Ascending aorta (tissue), 2 donors: ENCODE measurements around the gene RREB1. TPM values are rescaled to one million over a fixed set of nuclear protein-coding genes. Genes with fewer than 3 reads are reported as not detected.
A peak's percentile ranks its signal among the peaks of the same experiment; 100 is the strongest.

Source experiments
- DNase-seq, 2 donors: peaks; one replicate each; pipeline ENCODE4 v3.0.0-alpha.2; 2019; ENCODE audit warnings: low spot score in 2 of 2
- H3K27ac ChIP-seq, 2 donors: fragments of 200-600 bp; sonication (generic); one replicate each; pipeline ENCODE4 v1.5.1; 2016 to 2017; ENCODE audit warnings: mild to moderate bottlenecking in 1 of 2
- H3K27me3 ChIP-seq: fragments of 200-600 bp; sonication (generic); one replicate; pipeline ENCODE4 v1.5.1; 2017
- H3K36me3 ChIP-seq, 2 donors: fragments of 200-600 bp; sonication (generic); one replicate each; pipeline ENCODE4 v1.5.1; 2016
- H3K4me1 ChIP-seq, 2 donors: fragments of 200-600 bp; sonication (generic); one replicate each; pipeline ENCODE4 v1.5.1; 2016 to 2017; ENCODE audit warnings: mild to moderate bottlenecking in 1 of 2
- H3K4me3 ChIP-seq, 2 donors: fragments of 200-600 bp; sonication (generic); one replicate each; pipeline ENCODE4 v1.5.1; 2016 to 2017; ENCODE audit warnings: mild to moderate bottlenecking in 1 of 2
- H3K9me3 ChIP-seq, 2 donors: fragments of 200-600 bp; sonication (generic); one replicate each; pipeline ENCODE4 v1.5.1; 2016
- intact Hi-C: fragments of 100-400 bp; cut with DNase I; formaldehyde crosslinking; loops from one replicate; pipeline ENCODE4 v1.15.1; 2023
- total RNA-seq: library from RNA; depleted of rRNA; stranded (reverse); fragments of >200 nt; gene quantifications from one replicate; pipeline ENCODE4 v1.1.0, GENCODE V29; 2016
- TF ChIP-seq, protein P1 (sequence below), 3 experiments: fragments of 200-600 bp in 2 of 3; fragments of 450-650 bp in 1 of 3; sonication (generic) in 2 of 3; IDR thresholded peaks; one replicate each; pipeline ENCODE4 v1.5.1; 2016 to 2019; ENCODE audit warnings: antibody characterized with exemption in 3 of 3, mild to moderate bottlenecking in 1 of 3, moderate library complexity in 1 of 3

RREB1 gene
- total RNA-seq, 1 donor from 2014 or later, result 48.9 TPM

- Histone ChIP-seq H3K4me3 (no peak overlapping the region), H3K27ac (no peak overlapping the region), H3K4me1 (peaks cover 0 to 7% of the 10 kb centered on the region in 2 donors), H3K36me3 (peaks cover 0 to 6% of the 10 kb centered on the region in 2 donors), H3K9me3 (peaks cover 0 to 10% of the 10 kb centered on the region in 2 donors), H3K27me3 (no peaks in the 10 kb centered on the region)
- TF ChIP-seq, protein P1, sequence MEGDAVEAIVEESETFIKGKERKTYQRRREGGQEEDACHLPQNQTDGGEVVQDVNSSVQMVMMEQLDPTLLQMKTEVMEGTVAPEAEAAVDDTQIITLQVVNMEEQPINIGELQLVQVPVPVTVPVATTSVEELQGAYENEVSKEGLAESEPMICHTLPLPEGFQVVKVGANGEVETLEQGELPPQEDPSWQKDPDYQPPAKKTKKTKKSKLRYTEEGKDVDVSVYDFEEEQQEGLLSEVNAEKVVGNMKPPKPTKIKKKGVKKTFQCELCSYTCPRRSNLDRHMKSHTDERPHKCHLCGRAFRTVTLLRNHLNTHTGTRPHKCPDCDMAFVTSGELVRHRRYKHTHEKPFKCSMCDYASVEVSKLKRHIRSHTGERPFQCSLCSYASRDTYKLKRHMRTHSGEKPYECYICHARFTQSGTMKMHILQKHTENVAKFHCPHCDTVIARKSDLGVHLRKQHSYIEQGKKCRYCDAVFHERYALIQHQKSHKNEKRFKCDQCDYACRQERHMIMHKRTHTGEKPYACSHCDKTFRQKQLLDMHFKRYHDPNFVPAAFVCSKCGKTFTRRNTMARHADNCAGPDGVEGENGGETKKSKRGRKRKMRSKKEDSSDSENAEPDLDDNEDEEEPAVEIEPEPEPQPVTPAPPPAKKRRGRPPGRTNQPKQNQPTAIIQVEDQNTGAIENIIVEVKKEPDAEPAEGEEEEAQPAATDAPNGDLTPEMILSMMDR (IDR thresholded peaks at IDR 0.05), result no peak
- intact Hi-C loops, result no loop called here
- DNase-seq, result no peak
Measured at GRCh38 chr6:7256785-7257184, 149.0 kb downstream of the RREB1 start.

- Histone ChIP-seq H3K4me1 (peaks cover 0 to 7% of the 10 kb centered on the region in 2 donors), H3K36me3 (no peaks in the 10 kb centered on the region), H3K9me3 (peaks cover 0 to 10% of the 10 kb centered on the region in 2 donors), H3K27ac (no peak overlapping the region), H3K27me3 (no peaks in the 10 kb centered on the region), H3K4me3 (no peak overlapping the region)
- intact Hi-C loops, result no loop called here
- TF ChIP-seq, protein P1 (IDR thresholded peaks at IDR 0.05), result no peak
- DNase-seq, result no peak
Measured at GRCh38 chr6:7257521-7258230, 149.9 kb downstream of the RREB1 start.

DNA sequence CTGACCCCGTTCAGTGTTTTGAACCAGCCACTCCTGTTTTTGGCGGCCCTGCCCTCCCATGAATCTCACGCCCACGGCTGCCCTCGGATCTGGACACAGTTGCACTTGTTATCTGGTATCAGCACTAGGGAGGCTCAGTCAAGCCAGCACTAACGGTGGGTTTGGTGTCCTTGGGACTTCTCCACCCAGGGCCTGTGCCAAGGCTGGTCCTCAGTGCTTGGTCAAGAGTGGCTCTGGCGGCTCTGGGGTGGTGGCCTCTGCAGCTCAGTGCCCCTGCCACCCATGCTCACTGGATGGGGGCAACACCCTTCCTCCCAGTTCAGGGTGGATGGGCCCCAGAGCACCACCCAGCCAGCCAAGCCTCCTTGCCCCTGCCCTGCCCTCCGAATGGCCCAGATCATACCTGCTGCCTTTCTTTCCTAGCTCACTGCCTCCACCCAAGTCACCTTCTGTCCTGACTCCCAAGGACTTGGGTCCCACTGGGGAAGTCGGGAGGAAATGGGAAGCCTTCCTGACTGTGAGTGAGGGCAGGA lies 150.5 kb downstream of the RREB1 start:
- no peak overlapping the region for H3K4me3 ChIP-seq
- intact Hi-C loops, result no loop called here
- TF ChIP-seq, protein P1 (IDR thresholded peaks at IDR 0.05), result no peak

DNA sequence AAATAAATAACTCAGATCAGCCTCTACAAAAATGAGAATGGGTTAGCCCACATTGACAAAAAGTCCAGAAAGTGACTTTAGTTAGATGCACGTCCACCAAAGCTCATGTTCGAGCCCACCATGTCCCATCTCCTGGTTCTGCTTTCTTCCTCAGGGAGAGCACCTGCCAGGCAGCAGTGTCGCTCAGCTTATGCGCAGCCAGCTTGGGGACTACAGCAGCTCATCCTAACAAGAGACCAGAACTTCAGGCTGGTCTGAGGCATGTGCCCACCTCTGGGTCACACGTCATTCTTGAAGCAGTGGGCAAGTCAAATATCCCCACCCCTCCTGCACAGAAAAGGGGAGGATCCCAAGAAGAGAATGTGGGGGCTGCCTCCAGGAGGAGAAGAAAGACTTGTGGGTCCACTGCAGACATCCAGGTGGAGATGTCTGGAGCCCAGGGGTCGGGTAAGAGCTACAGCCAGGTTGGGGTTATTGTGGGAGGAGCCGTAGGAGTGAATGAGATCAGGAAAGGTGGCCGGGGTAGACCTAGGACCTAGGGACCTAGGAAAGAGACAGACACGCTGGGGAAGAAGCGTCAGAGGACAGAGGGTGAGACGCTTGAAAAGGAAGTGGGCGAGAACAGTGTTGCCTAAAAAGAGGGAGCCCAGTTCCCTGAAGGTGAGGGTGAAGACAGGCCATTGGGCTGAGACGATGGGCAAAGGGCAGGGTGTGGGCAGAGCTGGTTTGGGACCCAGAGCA lies 152.7 kb downstream of the RREB1 start:
- peak overlapping the region; percentile 75 to 76 for H3K4me3 ChIP-seq
- no peaks in the 10 kb centered on the region for H3K36me3 ChIP-seq
- intact Hi-C loops, result loop anchor here (10.0 kb wide), 1 partner anchor 804 kb away; the partner anchor contains the start of gene BLOC1S5
- H3K27me3 ChIP-seq, result no peaks in the 10 kb centered on the region
- peaks cover 0 to 7% of the 10 kb centered on the region in 2 donors for H3K4me1 ChIP-seq
- peak overlapping the region; percentile 51 to 61 for H3K27ac ChIP-seq
- TF ChIP-seq, protein P1 (IDR thresholded peaks at IDR 0.05), result no peak
- DNase-seq, result no peak
- peaks cover 0 to 10% of the 10 kb centered on the region in 2 donors for H3K9me3 ChIP-seq

More for the DNA sequence above, 150.5 kb downstream of the RREB1 start:
- DNase-seq, result no peak
- peaks cover 0 to 10% of the 10 kb centered on the region in 2 donors for H3K9me3 ChIP-seq
- no peak overlapping the region for H3K27ac ChIP-seq
- no peaks in the 10 kb centered on the region for H3K27me3 ChIP-seq
- peaks cover 0 to 7% of the 10 kb centered on the region in 2 donors for H3K4me1 ChIP-seq
- H3K36me3 ChIP-seq, result no peaks in the 10 kb centered on the region

DNA sequence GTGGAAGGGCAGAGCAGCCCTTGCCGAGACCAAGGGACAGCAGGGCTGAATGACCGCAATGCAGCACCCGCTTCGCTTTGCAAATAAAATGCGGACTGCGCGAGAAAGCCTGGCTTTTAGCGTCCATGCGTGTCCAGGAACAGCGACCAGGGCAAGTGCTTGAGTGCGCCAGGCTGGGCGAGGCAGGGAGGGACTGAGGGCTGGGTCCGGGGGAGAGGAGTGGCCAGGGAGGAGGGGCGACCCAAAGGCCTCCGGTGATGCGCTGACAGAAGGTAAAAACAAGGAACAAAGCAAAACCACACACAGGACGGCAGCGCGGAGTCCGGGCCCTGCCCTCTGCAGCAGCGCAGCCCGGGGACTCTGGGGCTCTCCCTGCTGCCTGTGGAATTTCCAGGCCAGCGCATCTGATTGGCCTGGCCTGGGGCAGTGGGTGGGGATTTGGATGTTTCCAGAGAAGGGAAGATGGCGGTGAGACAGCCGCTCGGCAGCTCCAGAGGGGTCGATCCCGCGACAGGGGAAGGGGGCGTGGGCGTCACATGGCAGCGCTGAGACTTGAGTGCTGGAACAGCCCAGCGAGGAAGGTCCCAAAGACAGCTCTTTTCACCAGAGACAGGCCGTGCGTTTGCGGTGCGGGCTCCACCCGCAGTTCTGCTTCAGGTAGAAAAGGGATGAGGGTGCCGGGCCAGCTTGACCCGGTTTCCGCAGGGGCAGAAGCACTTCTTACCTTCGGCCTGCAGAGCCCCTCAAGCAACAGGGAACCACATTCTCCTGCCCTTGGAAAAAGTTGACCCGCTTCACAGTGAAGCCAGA lies 153.5 kb downstream of the RREB1 start:
- peak overlapping the region; percentile 51 to 61 for H3K27ac ChIP-seq
- intact Hi-C loops, result loop anchor here (10.0 kb wide), 1 partner anchor 804 kb away; the partner anchor contains the start of gene BLOC1S5

More for the DNA sequence above, 153.5 kb downstream of the RREB1 start:
- Histone ChIP-seq H3K27me3 (no peaks in the 10 kb centered on the region), H3K4me1 (peaks cover 0 to 7% of the 10 kb centered on the region in 2 donors), H3K9me3 (peaks cover 0 to 2% of the 10 kb centered on the region in 2 donors), H3K36me3 (no peaks in the 10 kb centered on the region), H3K4me3 (peak overlapping the region; percentile 75 to 76)
- peak; percentile 62 to 89 for DNase-seq
- TF ChIP-seq, protein P1 (IDR thresholded peaks at IDR 0.05), result no peak
